IMR-90 (cell line): Measurements from ENCODE around the gene THAP9.

Experiments used
- CHD1 ChIP-seq: IDR thresholded peaks from 2 replicates; pipeline ENCODE4 v1.6.1; 2012; ENCODE audit warnings: low read depth, low read length, improper control_type of control experiment
- CTCF ChIP-seq: conservative IDR thresholded peaks from 2 replicates; pipeline ENCODE4 v1.5.1; 2012; ENCODE audit warnings: mild to moderate bottlenecking, low read depth, low read length, improper control_type of control experiment
- ELK1 ChIP-seq: fragments of 150-350 bp; IDR thresholded peaks from 2 replicates; pipeline ENCODE4 v1.6.1; 2016; ENCODE audit warnings: low read depth, mild to moderate bottlenecking, low read length, moderate library complexity, borderline replicate concordance
- POLR2A ChIP-seq: IDR thresholded peaks from 2 replicates; pipeline ENCODE4 v1.6.1; 2012; ENCODE audit warnings: mild to moderate bottlenecking, low read depth, low read length
- RAD21 ChIP-seq: IDR thresholded peaks from 2 replicates; pipeline ENCODE4 v1.6.1; 2012; ENCODE audit warnings: low read length, improper control_type of control experiment
- SMC3 ChIP-seq: fragments of 150-350 bp; IDR thresholded peaks from 2 replicates; pipeline ENCODE4 v1.6.1; 2016; ENCODE audit warnings: low read depth, mild to moderate bottlenecking, antibody characterized with exemption, low read length, moderate library complexity

- no peak for TF ChIP-seq POLR2A
- no peak for TF ChIP-seq CTCF
- TF ChIP-seq ELK1, result no peak
- TF ChIP-seq RAD21, result no peak
- TF ChIP-seq SMC3, result no peak
- no peak for TF ChIP-seq CHD1
These were observed 30.6 kb downstream of the THAP9 start for GRCh38 chr4:82930848-82931755.
